ENCODE measurements around the gene SERGEF. TPM values are rescaled to one million over a fixed set of nuclear protein-coding genes. Genes with fewer than 3 reads are reported as not detected.
A peak's percentile ranks its signal among the peaks of the same experiment; 100 is the strongest.

The SERGEF gene
- total RNA-seq, 1 donor from 2014 or later: 15.2 TPM

GRCh38 chr11:17753153-17753552, 259.7 kb downstream of the SERGEF start:
- DNase-seq (ENCODE audit: missing footprints) (peak; percentile 53), ATAC-seq (no peak)
- intact Hi-C loops (cut with DNase I): no loop called here

GRCh38 chr11:17752144-17752543, 260.7 kb downstream of the SERGEF start:
- ATAC-seq (no peak), DNase-seq (ENCODE audit: missing footprints) (peak; percentile 23)
- intact Hi-C loops (cut with DNase I): no loop called here

GRCh38 chr11:17751558-17751957, 261.3 kb downstream of the SERGEF start:
- DNase-seq (ENCODE audit: missing footprints): peak; percentile 17
- ATAC-seq: no peak
- intact Hi-C loops (cut with DNase I): no loop called here

- intact Hi-C loops (cut with DNase I): no loop called here
- ATAC-seq (no peak), DNase-seq (ENCODE audit: missing footprints) (no peak)
Measured at GRCh38 chr11:17750801-17751165, 262.1 kb downstream of the SERGEF start.

- ATAC-seq (no peak), DNase-seq (ENCODE audit: missing footprints) (peak; percentile 54)
Measured at GRCh38 chr11:17750013-17750800, 262.6 kb downstream of the SERGEF start.

GRCh38 chr11:17748761-17749721, 263.8 kb downstream of the SERGEF start:
- DNase-seq (ENCODE audit: missing footprints) (peak; percentile 32), ATAC-seq (no peak)
- intact Hi-C loops (cut with DNase I): no loop called here

More at GRCh38 chr11:17750013-17750800, 262.6 kb downstream of the SERGEF start:
- intact Hi-C loops (cut with DNase I): no loop called here

- intact Hi-C loops (cut with DNase I): no loop called here
- ATAC-seq: no peak
- peak; percentile 9 for DNase-seq (ENCODE audit: missing footprints)
Measured at GRCh38 chr11:17748044-17748443, 264.8 kb downstream of the SERGEF start.

GRCh38 chr11:17747131-17747955, 265.5 kb downstream of the SERGEF start:
- intact Hi-C loops (cut with DNase I): no loop called here
- DNase-seq (ENCODE audit: missing footprints): peak; percentile 49
- ATAC-seq: no peak

GRCh38 chr11:17746096-17746495, 266.8 kb downstream of the SERGEF start:
- intact Hi-C loops (cut with DNase I): no loop called here
- ATAC-seq: no peak
- peak; percentile 28 for DNase-seq (ENCODE audit: missing footprints)

GRCh38 chr11:17745023-17745772, 267.6 kb downstream of the SERGEF start:
- intact Hi-C loops (cut with DNase I): no loop called here
- peak; percentile 41 for DNase-seq (ENCODE audit: missing footprints)

GRCh38 chr11:17744151-17744940, 268.5 kb downstream of the SERGEF start:
- DNase-seq (ENCODE audit: missing footprints) (peak; percentile 56), ATAC-seq (no peak)
- intact Hi-C loops (cut with DNase I): no loop called here

More at GRCh38 chr11:17745023-17745772, 267.6 kb downstream of the SERGEF start:
- no peak for ATAC-seq

- ATAC-seq: no peak
- intact Hi-C loops (cut with DNase I): no loop called here
- peak; percentile 20 for DNase-seq (ENCODE audit: missing footprints)
Measured at GRCh38 chr11:17743808-17744119, 269.1 kb downstream of the SERGEF start.

- DNase-seq (ENCODE audit: missing footprints): peak; percentile 34
- intact Hi-C loops (cut with DNase I): no loop called here
- no peak for ATAC-seq
Measured at GRCh38 chr11:17743026-17743807, 269.6 kb downstream of the SERGEF start.

GRCh38 chr11:17742019-17742418, 270.8 kb downstream of the SERGEF start:
- intact Hi-C loops (cut with DNase I): no loop called here
- peak; percentile 20 for DNase-seq (ENCODE audit: missing footprints)
- ATAC-seq: no peak

GRCh38 chr11:17741487-17741886, 271.4 kb downstream of the SERGEF start:
- DNase-seq (ENCODE audit: missing footprints) (peak; percentile 62), ATAC-seq (no peak)
- intact Hi-C loops (cut with DNase I): no loop called here

- ATAC-seq: no peak
- intact Hi-C loops (cut with DNase I): no loop called here
- DNase-seq (ENCODE audit: missing footprints): peak; percentile 56
Measured at GRCh38 chr11:17740649-17741235, 272.1 kb downstream of the SERGEF start.

Measured in Right ventricle myocardium inferior (tissue), 1 donor.